Inflammatory macrophage (primary cell): ENCODE measurements around the gene SMC3.
"Not testable (repeated sequence)": the region's sequence is repeated elsewhere in the genome, so short reads cannot be mapped to it uniquely, and the experiment has no call there.

Source experiments
- DNase-seq, 2 donors: peaks; one replicate each; pipeline ENCODE4 v3.0.0-alpha.2; 2020 to 2022

The SMC3 gene

DNA sequence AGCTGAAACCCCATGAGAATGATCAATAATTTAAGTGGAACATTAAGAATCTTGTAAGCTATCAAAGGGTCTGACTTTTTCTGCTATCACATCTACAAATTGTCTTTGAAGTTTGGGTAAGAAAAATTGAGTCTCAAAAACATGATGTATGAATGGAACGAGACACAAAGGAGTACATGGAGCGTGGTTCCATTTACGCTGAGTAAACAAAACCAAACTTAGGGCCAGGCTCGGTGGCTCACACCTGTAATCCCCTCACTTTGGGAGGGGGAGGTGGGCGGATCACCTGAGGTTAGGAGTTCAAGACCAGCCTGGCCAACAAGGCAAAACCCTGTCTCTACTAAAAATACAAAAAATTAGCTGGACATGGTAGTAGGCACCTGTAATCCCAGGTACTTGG lies 24.3 kb downstream of the SMC3 start:
- DNase-seq = no peak

DNA sequence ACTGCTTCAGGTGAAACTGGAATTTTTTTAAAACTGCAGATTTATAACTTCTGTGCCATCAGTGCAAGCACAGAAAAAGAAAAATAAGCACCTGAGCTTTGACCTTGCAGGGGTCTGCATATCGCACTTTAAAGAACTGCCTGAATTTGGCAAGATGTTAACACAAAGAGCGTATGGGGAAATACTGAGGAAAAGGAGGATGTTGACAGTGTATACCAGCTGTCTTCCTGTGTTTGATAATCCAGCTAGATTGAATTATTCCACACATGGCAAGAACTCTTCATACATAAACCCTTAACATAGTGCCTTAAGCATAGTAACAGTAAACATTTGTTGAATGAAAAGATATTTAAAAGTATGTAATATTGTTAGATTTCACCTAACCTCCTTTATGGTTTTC lies 30.0 kb downstream of the SMC3 start:
- no peak for DNase-seq

DNA sequence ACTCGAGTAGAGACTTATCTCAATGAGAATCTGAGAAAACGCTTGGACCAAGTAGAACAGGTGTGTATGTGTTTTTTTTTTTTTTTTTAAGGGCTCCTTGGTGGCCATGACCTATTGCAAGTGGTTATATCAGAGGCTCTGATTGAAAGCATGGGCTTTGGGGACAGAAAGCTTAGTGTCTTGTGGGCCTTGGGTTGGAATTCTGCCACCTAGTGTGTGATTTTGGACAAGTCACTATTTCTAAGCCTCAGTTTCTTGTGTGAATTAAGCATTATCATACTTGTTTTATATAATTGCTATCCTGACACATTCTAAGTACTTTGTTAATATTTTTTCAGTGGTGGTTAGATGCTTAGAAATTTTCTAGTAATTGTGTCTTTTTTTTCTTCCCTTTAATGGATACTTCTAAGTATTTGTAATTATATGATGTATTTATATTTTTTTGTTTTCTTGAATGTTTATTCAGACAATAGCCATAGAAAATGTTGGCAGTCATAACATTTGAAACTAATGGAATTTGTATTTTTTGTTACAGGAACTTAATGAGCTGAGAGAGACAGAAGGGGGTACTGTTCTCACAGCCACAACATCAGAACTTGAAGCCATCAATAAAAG lies 33.1 kb downstream of the SMC3 start:
- peak; percentile 62 to 63 for DNase-seq

- DNase-seq = no peak
Observed at GRCh38 chr10:110601581-110601980, 34.1 kb downstream of the SMC3 start.

- DNase-seq = no peak
Observed at GRCh38 chr10:110608087-110608486, 40.6 kb downstream of the SMC3 start.

DNA sequence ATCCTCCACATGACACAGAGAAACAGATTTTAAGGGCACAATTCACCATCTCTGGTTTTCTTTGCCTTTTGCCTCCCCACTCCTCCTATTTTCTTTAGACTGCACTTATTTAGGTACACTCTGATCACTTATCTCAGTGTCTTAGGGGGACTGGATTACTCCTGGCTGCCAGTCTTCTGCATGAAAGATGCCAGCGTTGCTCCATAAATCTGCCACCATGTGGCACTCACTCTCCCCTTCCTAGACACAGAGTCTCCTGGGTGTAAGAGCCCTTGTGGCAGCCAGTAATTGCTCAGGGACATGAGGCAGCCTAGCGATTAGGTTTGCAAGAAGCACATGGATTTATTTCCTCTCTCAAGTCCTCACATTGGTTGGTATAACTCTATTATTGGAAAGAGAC lies 42.1 kb downstream of the SMC3 start:
- DNase-seq = peak in 1 of 2 donors; percentile 6

GRCh38 chr10:110610308-110610774 lies 42.8 kb downstream of the SMC3 start:
- peak; percentile 34 to 36 for DNase-seq

DNA sequence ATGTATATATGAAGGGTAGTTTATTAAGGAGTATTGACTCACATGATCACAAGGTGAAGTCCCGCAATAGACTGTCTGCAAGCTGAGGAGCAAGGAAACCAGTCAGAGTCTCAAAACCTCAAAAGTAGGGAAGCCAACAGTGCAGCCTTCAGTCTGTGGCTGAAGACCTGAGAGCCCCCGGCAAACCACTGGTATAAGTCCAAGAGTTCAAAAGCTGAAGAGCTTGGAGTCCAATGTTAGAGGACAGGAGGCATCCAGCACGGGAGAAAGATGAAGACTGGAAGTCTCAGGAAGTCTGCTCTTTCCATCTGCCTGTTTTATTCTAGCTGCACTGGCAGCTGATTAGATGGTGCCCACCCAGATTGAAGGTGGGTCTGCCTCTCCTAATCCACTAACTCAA lies 43.3 kb downstream of the SMC3 start:
- not testable (repeated sequence) for DNase-seq

GRCh38 chr10:110612087-110612486 lies 44.6 kb downstream of the SMC3 start:
- peak; percentile 17 to 29 for DNase-seq

- DNase-seq = no peak
Observed at GRCh38 chr10:110612629-110613028, 45.1 kb downstream of the SMC3 start.

DNA sequence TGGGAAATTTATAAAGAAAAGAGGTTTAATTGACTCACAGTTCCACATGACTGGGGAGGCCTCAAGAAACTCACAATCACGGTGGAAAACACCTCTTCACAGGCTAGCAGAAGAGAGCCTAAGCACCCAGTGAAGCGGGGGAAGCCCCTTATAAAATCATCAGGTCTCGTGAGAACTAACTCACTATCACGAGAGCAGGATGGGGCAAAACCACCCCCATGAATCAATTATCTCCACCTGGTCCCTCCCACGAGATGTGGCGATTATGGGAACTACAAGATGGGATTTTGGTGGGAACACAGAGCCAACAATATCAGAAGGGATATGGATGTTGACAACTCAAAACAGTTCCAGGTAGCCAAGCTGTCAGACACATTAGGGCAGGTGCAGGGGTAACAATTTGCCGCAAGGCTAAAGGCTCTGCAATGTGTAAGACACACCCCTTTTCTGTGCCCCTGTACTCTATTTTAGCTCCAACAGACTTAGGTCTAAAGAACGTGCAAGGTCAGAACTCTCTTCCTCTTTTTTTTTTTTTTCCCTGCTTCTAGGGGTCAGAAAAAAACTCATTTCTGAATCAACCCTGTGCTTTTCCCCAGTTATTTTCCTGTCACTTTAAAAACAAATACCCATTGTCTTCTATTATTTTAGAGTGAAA lies 46.0 kb downstream of the SMC3 start:
- DNase-seq = no peak

DNA sequence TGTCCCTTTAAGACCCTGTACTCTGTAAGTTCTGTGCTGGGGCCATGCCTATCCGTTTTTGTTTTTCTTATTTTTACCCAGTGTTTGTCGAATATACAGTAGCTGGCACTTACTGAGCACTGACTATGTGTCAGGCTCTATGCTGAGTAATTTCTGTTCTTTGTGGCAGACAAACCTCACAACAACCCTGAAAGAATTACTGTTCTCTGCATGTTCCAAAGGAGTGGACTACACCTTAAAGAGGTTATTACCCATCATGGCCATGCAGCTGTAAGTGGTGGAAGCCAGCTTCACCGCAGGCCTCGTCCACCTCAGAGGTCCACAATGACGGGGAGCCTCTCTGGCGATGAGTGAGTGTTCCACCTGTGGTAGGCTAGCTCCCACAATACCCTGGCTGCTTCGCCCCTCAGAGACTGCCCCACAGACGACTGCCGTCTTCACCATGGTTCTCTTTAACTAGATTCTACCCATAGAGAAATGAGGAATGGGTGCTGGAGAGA lies 46.6 kb downstream of the SMC3 start:
- DNase-seq = no peak

DNA sequence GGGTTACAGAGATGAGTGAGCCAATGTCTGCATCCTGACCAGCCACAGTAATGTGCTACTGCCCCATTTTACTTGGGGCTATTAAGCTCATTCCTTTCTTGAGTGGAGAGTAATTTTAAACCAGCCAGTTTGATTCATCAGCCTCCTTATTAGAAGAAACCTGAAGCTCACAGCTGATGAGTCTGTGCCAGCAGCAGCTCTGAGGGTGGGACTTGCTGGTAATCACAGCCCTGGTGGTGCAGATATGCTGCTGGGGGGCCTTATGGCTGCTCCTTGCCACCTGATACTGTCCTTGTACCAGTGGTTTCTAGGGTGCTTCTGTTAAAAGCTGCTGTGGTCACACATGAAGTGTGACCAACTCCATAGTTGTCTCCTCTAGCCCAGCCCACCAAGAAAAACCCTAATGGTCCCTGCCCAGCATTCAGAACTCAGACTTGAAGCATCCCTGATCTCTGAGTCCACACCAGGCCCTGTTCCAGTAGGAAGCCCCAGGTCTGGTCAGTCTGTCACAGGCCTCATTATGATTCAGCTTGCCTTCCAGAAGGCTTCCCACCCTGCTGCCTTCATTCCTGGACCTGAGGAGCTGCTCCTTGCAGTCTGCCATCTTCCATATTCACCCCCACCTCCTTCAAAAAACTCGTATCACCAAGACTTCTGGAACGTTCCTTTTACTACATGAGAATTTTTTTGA lies 47.7 kb downstream of the SMC3 start:
- DNase-seq = no peak

- no peak for DNase-seq
Observed at GRCh38 chr10:110616493-110617033, 49.1 kb downstream of the SMC3 start.

- peak; percentile 8 to 27 for DNase-seq
Observed at GRCh38 chr10:110617425-110618229, 50.1 kb downstream of the SMC3 start.

DNA sequence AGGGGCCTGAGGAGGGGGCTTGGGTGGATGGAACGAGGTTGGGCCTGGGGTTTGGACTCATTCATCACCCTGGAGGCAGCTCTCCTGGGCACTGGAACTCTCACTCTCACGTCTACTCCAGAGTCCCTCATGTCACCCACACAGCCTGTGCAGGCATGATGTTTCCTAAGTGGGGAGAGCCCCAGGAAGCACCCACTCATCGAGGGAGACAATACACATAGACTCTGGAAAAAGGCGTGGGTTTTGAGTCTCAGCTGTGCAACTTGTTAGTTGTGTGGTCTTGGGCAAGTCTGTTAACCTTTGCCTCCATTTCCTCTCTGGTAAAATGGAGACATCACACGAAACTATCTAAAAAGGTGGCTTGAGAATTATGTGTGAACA lies 50.7 kb downstream of the SMC3 start:
- DNase-seq = peak; percentile 48 to 79

GRCh38 chr10:110619514-110620397 lies 52.3 kb downstream of the SMC3 start:
- no peak for DNase-seq

GRCh38 chr10:110620398-110620719 lies 52.9 kb downstream of the SMC3 start:
- no peak for DNase-seq

DNA sequence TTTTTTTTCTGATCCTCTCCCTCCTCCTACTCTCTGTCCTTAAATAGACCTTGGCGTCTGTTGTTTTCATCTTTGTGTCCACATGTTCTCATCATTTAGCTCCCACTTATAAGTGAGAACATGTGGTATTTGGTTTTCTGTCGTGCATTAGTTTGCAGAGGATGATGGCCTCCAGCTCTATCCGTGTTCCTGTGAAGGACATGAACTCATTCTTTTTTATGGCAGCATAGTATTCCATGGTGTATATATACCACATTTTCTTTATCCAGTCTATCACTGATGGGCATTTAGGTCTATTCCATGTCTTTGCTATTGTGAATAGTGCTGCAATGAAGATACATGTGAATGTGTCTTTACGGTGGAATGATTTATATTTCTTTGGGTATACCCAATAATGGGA lies 55.8 kb downstream of the SMC3 start:
- DNase-seq = not testable (repeated sequence)

- no peak for DNase-seq
Observed at GRCh38 chr10:110625356-110625894, 57.9 kb downstream of the SMC3 start.
